ENCODE results near the gene ZMYND10. TPM values are rescaled to one million over a fixed set of nuclear protein-coding genes. Genes with fewer than 3 reads are reported as not detected.

ZMYND10 gene
- polyA plus RNA-seq, 1 of the 3 experiments (the other 2 are of a cell fraction), result 0.95 TPM

- ChIA-PET POLR2A (interaction anchor here (0.6 kb wide), 1 partner anchor 30 kb away, joined by 3 read pairs; no protein-coding TSS in a partner anchor), CTCF (interaction anchor here (0.7 to 1.5 kb wide), 6 partner anchors 20 to 319 kb away, joined by 3 to 5 read pairs (median 4); no protein-coding TSS in a partner anchor)
- H3K9ac ChIP-seq, result no peak overlapping the region
- H3K4me2 ChIP-seq, result no peak overlapping the region
- H3K9me2 ChIP-seq, result no peaks in the 10 kb centered on the region
- peaks cover 28% of the 10 kb centered on the region for H3K79me2 ChIP-seq (ENCODE audit: insufficient read depth)
- TF ChIP-seq POLR2AphosphoS5 (IDR thresholded peaks at IDR 0.05; ENCODE audit: low read depth, low read length) (no peak), RCOR1 (IDR thresholded peaks at IDR 0.05; ENCODE audit: low read length) (no peak), CTCF (IDR thresholded peaks at IDR 0.05) (no peak), USF1 (IDR thresholded peaks at IDR 0.05; ENCODE audit: borderline replicate concordance, low read depth) (no peak), TCF12 (IDR thresholded peaks at IDR 0.05) (no peak), NFIC (IDR thresholded peaks at IDR 0.05; ENCODE audit: borderline replicate concordance) (no peak), FOXM1 (IDR thresholded peaks at IDR 0.05; ENCODE audit: low read depth) (no peak), REST (IDR thresholded peaks at IDR 0.05; ENCODE audit: low read depth, low read length) (no peak), ELF1 (IDR thresholded peaks at IDR 0.05) (no peak), YY1 (IDR thresholded peaks at IDR 0.05; ENCODE audit: low read depth) (no peak)
- H3F3A ChIP-seq (replicated peaks; ENCODE audit: insufficient read depth), result no peaks in the 10 kb centered on the region
- no peak overlapping the region for H3K4me3 ChIP-seq (ENCODE audit: low read depth in 2 of 2, low read length in 1 of 2)
- peaks cover 0 to 10% of the 10 kb centered on the region in 2 experiments for H3K36me3 ChIP-seq (replicated peaks in 1 of 2; ENCODE audit: control insufficient read depth in 1 of 2, insufficient read depth in 2 of 2, low read length in 1 of 2)
- WGBS (ENCODE audit: low lambda C conversion rate), result 91% methylated on average over 7 of the region's 22 CpGs
- H3K9me3 ChIP-seq, result no peaks in the 10 kb centered on the region
- no peaks in the 10 kb centered on the region for H4K20me1 ChIP-seq (ENCODE audit: insufficient read depth)
- no peak overlapping the region for H3K27ac ChIP-seq (ENCODE audit: low read depth in 2 of 2, low read length in 1 of 2)
- no peak for DNase-seq
- peaks cover 9 to 26% of the 10 kb centered on the region in 2 experiments; a peak in 2 of 4 replicates for H3K4me1 ChIP-seq (ENCODE audit: control insufficient read depth in 1 of 2, insufficient read depth in 2 of 2, low read depth in 1 of 2, low read length in 1 of 2)
- H2AFZ ChIP-seq (ENCODE audit: low read depth), result no peak overlapping the region
- no peaks in the 10 kb centered on the region for H3K27me3 ChIP-seq (ENCODE audit: insufficient read depth)
These were observed 50.8 kb downstream of the ZMYND10 start for GRCh38 chr3:50294492-50295403.

Measured in SK-N-SH (cell line).